Stimulated activated CD8-positive, alpha-beta memory T cell treated with anti-CD3 and anti-CD28 coated beads, Interleukin-4, amount 100 ng/mL, for 1 hour (primary cell): ENCODE data around the gene ZNF132.
"Not testable (repeated sequence)": the region's sequence is repeated elsewhere in the genome, so short reads cannot be mapped to it uniquely, and the experiment has no call there.

Experiments
- DNase-seq, 2 donors: peaks; one replicate each; pipeline ENCODE4 v3.0.0-alpha.2; 2020; ENCODE audit warnings: low read depth in 2 of 2, low spot score in 1 of 2

Gene ZNF132

DNA sequence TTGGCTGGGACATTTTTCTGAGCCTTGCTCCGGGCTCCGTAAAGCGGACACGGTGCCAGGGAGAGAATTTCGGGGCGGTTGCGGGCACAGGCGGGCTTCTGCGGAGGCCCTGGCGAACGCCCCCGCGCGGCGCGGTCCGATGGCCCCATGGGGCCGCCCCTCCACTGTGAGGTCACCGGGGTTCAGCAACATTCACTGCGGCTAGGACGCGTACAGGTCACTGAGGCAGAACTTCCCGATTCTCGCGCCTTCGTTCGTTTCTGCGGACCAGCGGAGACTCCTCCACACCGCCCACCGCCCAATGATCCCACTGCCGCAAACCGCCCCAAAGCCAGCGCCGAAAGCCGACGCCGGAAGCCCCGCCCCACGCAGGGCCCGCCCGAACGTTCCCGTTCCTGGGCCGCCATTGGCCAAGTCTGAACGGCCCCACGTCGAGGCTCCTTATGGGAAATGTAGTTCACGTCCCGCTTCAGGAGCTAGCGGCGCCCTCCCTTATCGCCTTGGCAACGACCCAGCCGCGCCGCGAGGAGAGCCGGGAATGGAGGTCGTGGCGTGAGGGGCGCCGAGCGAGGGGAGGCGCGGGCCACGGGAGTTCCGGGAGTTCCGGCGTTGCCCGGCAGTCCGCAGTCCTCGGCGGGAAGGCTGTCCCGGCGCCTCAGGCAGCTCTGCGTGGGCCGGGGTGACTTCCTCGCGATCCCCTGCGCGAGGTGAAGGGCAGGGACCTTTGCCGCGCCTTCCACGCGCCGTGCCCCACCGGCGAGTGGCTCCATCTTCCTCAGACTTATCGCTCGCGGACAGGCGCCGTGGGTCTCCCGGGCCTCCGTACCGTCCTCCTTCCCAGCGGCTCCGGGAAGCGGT, 31.6 kb downstream of the ZNF132 start, which contains the start of gene ZNF584:
ZNF584 (plus strand) TSS at position 498 of the 858 bp plus-strand sequence. CDS start 499 bp downstream, outside the sequence.
- DNase-seq, result peak; percentile 81 to 86

DNA sequence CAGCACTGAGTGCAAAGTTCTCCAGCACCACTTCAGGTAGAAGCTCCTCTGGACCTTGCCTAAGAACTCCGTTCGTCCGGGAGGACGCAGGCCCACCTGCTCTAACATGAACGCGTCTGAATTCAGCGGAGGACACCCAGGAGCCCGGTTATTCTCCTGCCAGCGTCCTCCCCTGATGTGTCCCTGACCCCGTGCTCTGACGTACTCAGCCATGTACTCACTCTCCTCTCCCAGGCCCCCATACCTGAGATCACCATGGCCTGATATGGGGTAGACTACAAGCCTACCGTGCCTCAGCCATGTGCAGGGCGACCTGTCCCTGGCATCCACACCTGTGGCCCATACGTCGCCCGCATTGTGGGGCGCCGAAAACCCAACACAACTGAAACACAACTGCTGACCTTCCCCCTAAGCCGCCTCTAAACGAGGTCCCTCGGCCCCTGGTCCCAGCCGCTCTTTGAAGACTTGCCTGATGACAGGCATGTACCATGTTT, 32.2 kb downstream of the ZNF132 start:
- no peak for DNase-seq

DNA sequence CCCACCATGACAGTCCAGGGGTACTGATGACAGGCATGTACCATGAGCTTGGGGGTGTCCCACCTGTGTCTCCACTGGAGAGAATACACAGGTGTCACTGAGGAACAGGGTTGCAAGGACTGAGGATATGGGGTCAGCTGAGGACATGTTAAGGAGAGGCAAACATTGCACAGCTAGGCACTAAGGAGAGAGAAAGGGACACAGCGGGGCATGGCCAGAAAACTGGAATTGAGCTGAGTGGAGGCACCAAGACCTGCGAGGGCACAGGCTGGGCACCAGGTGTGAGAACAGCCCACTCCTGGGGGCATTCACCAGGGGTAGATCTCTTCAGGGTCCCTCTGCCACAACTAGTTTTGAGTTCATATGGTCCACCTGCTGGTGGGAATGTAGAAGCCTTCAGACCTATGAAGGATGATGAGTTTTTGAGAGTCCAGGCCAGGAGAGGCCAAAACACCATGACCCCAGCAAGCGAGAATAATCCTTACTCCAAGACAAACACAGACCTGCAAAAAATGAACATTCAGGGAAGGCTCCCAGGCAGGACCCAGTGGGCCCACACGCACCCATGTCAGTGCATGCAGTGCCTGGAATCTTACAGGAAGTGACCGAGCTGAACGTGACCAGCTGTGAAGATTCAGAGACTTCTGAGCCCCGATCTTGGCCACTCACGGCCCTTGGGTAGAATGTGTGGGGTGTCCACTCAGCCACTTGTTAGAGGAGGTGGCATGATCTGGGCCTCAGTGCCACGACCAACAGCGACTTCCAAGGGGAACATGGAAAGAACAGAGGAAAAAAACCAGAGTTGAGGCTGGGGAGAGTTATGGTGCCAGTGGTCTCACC, 32.9 kb downstream of the ZNF132 start:
- DNase-seq, result no peak

DNA sequence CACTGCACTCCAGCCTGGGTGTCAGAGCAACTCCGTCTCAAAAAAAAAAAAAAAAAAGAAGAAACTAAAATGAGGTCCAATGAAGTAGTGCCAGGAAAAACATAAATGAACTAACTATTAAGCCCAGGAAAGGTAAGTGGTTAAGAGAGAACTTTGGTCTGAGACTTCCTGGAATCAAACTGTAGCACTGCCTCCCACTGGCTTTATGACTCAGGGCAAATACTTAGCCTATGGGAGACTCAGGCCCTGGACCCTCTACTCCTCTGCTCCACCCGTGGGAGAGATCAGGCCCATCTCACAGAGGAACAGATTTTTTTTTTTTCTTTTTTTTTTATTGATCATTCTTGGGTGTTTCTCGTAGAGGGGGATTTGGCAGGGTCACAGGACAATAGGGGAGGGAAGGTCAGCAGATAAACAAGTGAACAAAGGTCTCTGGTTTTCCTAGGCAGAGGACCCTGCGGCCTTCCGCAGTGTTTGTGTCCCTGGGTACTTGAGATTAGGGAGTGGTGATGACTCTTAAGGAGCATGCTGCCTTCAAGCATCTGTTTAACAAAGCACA, 36.0 kb downstream of the ZNF132 start:
- DNase-seq, result not testable (repeated sequence)

DNA sequence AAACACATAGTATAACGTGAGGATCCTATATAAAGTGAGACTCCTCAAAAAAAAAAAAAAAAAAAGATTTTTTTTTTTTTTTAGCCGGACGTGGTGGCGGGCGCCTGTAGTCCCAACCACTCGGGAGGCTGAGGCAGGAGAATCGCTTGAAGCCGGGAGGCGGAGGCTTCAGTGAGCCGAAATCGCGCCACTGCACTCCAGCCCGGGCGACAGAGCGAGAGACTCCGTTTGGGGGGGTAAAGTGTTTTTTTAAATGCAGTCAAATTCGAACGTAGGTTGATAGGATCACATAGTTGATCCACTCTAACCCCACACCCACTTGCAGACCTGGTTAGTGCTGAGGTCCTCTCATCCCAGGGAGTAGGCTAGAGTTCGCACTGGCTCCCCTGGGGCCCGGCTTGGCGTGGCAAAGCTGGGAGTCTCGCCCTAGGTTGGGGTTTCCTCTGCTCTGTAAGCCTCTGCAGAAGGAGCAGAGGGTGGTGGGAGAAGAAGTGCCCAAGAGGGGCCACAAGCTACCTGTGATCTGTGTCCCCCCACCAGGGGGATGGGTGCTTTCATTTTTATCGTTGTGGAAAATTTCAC, 38.0 kb downstream of the ZNF132 start:
- DNase-seq, result no peak

DNA sequence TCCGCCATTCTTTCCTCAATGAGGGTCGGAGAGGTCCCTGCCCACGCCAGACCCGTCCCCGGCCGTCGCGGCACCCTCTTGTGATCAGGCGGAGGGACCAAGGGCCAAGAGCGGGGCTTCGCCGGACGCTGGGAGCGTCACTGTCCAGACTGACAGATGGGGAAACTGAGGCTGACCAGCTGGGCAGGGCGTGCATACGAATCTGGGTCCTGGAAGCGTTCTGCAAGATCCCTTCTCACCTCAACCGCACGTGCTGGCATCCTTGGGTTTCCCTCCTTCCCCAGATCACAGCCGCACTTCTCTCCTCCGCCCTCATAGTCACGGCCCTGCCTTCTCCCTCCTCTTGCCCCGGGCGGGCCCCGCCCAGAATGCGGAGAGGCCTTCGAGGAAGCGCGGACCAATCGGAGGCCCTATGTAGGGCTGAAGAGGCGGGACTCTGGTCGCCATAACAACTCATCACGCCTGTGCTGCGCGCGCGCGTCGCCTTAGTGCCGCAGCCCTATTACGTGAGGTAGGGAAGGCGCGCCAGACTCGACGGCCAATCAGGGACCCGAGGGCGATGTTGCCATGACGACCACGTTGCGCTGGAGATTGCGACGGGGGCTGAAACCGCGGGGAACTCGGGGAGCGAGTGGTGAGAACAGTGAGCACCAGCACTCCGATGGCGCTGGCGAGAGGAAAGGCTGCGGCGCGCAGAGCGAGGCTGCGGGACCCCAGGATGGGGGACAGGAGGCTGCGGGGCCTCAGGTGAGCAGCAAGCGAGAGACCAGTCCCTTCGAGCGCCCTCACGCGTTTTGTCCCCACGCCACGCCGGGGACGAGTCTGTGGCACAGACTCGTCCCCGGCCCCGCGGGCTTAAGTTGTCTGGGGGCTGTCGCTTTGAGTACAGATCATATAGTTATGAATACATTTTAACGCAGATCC, 38.8 kb downstream of the ZNF132 start:
- peak; percentile 98 to 99 for DNase-seq

DNA sequence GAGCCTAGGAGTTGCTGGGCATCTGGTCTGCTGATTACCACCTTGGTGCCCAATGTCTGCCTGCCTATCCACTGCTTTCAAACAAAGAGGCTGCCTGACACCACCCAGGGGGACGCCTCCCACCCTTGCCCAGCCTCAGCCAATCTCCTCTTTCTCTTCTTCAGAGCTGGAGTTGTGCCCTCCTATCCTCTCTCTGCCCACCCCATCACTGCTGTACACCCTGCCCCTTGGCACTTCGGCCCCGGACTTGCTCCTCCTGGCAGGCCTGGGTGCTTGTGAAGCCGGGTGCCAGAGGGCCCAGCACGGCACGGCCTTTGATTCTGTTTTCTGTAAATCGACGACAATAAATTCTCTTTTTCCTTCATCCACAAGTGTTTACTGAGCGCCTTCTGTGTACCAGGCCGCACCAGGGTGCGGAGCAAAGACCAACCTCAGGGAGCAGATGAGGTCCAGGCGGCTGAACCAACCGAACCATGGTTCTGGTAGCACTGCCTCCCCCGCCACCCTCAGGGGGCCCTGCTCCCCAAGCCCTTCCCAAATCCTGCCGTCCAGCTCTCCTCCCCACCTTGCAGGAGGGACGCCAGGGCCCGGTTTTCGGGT, 39.5 kb downstream of the ZNF132 start:
- no peak for DNase-seq

DNA sequence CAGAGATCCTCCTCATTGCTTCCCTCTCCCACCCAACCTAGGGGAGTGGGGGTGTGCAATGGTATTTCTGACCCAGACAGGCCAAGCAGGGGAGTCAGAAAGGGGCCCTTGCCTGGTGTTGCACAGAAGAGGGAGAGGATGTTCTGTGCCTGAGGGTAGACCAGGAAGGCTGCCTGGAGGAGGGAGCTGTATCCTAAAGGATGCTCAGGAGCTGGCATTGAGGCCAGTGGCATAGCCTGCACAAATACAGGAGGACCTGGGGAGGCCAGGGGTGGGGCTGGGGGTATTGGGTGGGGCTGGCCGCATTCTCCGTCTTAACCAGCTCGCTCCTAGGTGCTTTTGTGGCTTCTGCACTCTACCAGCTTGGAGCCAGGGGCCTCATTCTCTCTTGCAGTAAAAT, 40.0 kb downstream of the ZNF132 start:
- DNase-seq, result no peak

DNA sequence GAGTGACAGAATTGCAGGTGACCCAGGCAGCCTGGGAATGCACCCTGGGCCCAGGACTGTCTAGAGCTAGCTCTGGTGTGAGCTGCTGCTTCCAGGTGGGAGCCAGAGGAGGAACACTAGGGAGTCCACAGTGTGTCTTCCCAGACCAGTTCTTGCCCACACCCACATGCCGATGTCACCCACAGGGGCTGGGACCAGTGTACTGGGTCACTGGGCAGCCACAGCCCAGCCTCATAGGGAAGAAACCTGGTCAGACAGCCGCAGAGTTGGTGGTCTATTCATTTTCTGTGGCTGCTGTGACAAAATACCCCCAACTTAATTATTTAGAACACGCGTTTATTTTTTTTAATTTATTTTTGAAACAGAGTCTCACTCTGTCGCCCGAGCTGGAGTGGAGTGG, 41.4 kb downstream of the ZNF132 start:
- no peak for DNase-seq

DNA sequence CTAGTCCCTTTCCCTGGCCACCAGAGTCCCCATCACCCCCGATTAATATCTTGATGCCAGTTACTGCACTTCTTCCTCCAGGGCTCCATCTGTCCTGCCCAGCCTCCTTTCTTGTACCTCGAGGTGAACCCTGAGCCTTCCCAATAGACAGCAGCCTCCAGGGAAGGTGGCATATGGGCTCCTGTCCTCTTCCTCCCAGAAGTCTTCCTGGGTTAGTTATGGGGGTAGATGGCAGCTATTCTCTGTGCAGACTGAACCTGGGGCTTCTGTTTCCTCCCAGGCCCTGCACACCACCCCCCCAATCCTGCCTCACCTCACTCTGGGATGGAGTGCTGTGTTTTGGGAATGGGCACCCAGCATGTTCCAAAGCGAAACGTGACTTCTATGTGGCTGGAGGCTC, 41.9 kb downstream of the ZNF132 start:
- no peak for DNase-seq

DNA sequence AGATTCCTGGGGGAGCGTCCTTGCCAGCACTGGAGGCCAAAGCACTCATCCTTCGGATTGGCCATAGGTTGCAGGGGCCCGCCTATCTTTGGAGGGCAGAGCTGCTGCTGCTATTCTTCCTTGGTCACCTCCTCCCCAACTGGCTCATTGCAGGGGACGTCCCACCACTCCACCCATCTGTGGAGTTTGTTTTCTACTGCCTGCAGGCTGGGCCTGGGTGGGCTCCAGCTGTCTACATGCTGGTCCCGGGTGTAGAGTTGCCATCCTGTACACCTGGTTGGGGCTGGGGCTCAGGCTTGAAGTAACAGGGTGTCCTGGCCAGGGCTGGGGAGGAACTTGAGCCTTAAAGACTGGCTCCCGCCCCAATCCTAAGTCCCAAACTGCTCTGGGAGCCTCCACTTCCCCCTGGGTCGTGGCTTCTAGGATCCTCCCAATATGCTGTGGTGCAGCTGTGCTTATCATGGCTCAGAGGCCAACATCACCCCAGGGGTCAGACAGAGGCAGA, 42.4 kb downstream of the ZNF132 start:
- no peak for DNase-seq

DNA sequence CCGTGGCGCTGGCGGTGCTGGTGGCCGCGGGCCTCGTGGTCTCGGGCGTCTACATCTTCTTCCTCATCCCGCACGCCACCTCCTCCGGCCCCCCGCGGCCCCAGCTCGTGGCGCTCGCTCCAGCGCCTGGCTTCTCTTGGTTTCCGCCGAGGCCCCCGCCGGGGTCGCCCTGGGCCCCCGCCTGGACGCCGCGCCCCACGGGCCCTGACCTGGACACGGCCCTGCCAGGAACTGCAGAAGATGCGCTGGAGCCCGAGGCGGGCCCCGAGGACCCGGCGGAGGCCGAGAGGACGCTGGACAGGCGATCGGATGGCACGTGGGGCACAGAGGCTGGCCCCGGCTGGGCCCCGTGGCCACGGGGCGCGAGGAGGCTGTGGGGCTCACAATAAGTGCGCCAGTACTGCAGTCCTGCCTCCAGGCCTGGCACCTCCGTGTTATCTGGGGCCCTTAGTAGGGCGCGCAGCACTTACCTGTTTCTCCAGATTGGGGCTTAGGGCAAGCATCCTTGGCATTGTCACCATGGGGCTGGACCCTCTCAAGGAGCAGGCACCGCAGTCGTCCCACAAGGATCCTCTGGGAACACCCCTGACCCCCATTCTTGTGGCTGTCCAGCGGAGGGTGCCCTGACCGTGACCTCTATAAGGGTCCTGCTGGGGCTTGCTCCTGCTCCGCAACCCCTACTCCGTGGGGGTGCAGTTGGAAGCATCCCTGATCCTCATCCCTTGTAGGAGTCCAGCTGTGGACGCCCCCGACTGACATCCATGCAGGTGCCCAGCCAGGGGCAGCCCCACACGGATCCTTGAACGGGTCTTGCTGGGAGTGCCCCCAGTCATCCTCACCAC, 43.0 kb downstream of the ZNF132 start:
- no peak for DNase-seq

DNA sequence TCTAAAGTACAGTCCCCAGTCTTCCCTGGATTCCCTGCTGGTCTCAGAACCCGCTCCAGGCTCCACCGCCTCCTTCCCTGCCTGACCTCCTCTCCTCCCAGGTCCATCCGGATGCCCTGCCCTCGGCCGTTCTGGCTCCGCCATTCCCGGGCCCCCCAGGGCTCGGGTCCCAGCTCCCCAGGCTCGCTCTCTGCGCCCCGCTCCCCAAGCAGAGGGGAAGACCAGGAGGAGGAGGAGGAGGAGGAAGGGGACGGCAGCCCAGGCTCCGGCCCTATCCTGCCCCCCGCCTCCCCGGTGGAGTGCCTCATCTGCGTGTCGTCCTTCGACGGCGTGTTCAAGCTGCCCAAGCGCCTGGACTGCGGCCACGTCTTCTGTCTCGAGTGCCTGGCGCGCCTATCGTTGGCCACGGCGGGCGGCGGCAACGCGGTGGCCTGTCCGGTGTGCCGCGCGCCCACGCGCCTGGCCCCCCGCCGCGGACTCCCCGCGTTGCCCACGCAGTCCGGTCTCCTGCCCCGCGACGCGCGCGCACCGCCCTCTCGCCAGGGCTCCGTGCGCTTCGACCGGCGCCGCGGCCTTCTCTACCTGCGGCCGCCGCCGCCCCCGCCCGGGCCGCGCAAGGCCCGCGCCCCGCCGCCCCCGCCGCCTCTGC, 43.9 kb downstream of the ZNF132 start:
- DNase-seq, result no peak

DNA sequence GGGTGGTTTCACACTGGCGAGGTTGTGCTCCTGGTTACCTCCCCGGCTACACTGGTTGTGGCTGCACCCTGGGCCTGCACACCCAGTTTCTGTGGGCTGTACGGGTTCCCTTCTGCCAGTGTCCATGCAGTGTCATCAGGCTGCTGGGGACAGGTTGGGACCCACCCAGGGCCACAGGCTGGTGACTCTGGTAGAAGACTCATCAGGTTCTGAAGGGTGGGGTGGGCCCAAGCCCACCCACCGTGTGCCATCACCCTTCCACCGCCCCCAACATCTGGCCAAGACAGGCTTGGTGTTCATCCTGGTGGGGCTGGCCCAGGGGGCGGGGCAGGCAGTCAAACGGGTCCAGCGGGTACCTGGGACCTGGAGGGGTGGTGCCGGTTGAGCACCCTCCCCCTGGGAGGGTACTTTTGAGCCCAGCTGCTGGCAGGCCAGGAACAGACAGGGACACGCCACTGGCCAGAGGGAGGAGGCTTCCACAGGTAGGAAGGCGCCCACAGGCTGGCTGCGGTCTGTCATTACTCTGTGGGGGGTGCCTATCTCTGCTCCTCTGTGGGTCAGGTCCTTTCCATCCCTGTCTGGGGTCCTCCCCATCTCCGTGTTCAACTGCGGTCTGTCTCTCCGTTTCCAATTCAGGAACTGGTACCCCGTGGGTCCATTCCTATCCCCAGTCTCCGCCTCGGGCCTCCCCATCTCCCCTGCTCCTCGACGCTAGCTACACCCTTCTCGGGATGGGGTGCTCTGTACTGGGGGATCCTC, 44.6 kb downstream of the ZNF132 start, which contains the start of gene RNF225:
RNF225 (plus strand) TSS at position 437 of the 759 bp plus-strand sequence. CDS start 434 bp downstream, outside the sequence.
- DNase-seq, result no peak

DNA sequence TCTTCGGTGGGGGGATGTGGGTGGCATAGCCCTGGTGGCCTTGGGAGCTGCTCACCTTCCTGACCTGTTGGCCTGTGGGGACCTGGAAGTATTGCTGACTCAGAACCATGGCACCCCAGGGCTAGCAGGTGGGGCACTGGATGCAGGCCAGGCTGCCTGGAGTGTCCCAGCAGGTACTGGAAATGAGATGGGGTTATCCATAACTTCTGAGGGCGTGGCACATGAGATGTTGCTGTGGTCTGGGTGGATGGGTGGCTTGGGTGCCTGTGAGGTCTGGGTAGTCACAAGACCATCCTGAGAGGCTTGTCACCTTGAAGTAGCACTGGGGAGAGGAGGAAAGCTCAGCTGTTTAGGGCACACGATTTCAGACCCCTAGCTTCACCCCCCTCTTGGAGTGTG, 45.1 kb downstream of the ZNF132 start:
- DNase-seq, result no peak

DNA sequence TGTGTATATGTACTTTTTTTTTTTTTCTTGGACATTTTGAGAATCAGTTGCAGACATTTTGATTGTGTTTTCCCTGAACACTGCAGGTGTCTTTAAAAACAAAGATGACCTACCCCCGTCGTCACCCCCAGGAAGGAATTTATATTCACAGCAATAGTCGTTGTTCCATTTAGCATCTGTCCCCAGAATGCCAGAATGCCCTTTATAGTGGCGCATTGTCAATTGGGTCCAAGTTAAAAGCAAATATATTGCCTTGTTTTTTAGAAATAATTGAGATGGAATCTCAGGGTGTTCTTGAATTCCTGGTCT, 46.3 kb downstream of the ZNF132 start:
- DNase-seq, result no peak

DNA sequence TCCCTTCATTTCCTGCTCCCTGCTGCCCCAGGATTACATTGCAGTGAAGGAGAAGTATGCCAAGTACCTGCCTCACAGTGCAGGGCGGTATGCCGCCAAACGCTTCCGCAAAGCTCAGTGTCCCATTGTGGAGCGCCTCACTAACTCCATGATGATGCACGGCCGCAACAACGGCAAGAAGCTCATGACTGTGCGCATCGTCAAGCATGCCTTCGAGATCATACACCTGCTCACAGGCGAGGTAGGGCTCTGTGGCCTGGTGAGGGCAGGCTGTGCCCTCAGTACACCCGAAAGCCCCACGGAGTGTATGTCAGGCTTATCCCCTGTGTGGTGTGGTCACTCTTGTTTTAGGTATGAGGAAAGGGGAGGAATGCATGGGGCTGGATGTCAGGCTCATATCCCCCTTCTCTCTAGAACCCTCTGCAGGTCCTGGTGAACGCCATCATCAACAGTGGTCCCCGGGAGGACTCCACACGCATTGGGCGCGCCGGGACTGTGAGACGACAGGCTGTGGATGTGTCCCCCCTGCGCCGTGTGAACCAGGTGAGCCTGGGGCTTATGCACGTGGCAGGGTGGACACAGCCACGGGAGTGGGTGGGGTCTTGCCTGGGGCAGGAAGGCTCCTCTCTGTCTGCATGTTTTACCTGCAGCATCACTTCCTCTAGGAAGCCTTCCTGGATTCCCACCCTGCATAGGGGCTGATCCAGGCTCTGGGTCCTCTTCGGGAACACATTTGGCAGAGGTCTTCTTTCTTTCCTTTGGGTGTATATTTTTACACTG, 46.8 kb downstream of the ZNF132 start:
- no peak for DNase-seq
